HL-60 (cell line): ENCODE results near the gene RPS6KL1.
A peak's percentile ranks its signal among the peaks of the same experiment; 100 is the strongest.

ENCODE experiments used
- DNase-seq, 2 experiments: peaks; one replicate each; pipeline ENCODE4 v3.0.0-alpha.2; 2010 to 2020; ENCODE audit warnings: low read depth in 1 of 2, low spot score in 1 of 2
- H3K27ac ChIP-seq: fragments of 250-450 bp; sonication (Bioruptor Pico); replicated peaks from 2 replicates; pipeline ENCODE4 v1.5.1; 2020; ENCODE audit warnings: mild to moderate bottlenecking, moderate library complexity
- H3K27me3 ChIP-seq: fragments of 250-450 bp; sonication (Bioruptor Pico); 2 replicates; pipeline ENCODE4 v1.5.1; 2021; ENCODE audit warnings: mild to moderate bottlenecking, moderate library complexity; ENCODE audit not compliant: insufficient read depth, poor library complexity, severe bottlenecking
- H3K4me3 ChIP-seq: replicated peaks from 2 replicates; pipeline ENCODE4 v1.5.1; 2011; ENCODE audit warnings: mild to moderate bottlenecking, control low read depth, low read length; ENCODE audit not compliant: insufficient read depth
- POLR2AphosphoS5 ChIP-seq: IDR thresholded peaks from 2 replicates; pipeline ENCODE4 v1.6.1; 2012; ENCODE audit warnings: low read depth
- SPI1 ChIP-seq: IDR thresholded peaks from 2 replicates; pipeline ENCODE4 v1.6.1; 2012; ENCODE audit warnings: low read depth, mild to moderate bottlenecking, borderline replicate concordance
- TF ChIP-seq, protein P1 (sequence below): IDR thresholded peaks from 2 replicates; pipeline ENCODE4 v1.6.1; 2012; ENCODE audit warnings: low read depth; ENCODE audit not compliant: insufficient replicate concordance
- TF ChIP-seq, protein P2 (sequence below): IDR thresholded peaks from one replicate; pipeline ENCODE4 v1.5.1; 2011; ENCODE audit warnings: low read length, control low read depth, inconsistent platforms; ENCODE audit not compliant: insufficient read depth

RPS6KL1 gene

DNA sequence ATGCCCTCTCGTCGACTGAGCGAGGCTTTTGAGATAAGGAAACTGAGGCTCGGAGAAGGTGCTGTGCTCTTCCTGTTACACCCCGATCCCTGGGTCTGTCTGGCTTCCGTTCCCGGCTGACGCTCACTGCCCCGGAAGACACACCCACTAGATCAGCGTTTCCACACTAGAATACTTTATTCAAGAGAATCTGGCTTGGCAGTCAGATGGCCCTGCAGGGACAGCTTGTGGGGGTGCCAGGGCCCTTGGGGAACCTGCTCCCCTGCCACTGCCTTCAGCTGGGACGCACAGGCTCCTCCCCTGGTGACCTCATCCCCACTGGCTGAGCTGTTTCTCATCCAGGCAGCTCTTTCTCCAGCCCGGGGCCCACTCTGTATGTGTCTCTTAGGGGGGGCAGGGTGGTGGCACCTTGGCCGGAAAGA, 18.6 kb upstream of the RPS6KL1 start:
- Histone ChIP-seq H3K27ac (peak overlapping the region; percentile 38), H3K4me3 (no peak overlapping the region), H3K27me3 (no peaks in the 10 kb centered on the region)
- DNase-seq: peak in 1 of 2 experiments; percentile 44
- TF ChIP-seq, protein P1, sequence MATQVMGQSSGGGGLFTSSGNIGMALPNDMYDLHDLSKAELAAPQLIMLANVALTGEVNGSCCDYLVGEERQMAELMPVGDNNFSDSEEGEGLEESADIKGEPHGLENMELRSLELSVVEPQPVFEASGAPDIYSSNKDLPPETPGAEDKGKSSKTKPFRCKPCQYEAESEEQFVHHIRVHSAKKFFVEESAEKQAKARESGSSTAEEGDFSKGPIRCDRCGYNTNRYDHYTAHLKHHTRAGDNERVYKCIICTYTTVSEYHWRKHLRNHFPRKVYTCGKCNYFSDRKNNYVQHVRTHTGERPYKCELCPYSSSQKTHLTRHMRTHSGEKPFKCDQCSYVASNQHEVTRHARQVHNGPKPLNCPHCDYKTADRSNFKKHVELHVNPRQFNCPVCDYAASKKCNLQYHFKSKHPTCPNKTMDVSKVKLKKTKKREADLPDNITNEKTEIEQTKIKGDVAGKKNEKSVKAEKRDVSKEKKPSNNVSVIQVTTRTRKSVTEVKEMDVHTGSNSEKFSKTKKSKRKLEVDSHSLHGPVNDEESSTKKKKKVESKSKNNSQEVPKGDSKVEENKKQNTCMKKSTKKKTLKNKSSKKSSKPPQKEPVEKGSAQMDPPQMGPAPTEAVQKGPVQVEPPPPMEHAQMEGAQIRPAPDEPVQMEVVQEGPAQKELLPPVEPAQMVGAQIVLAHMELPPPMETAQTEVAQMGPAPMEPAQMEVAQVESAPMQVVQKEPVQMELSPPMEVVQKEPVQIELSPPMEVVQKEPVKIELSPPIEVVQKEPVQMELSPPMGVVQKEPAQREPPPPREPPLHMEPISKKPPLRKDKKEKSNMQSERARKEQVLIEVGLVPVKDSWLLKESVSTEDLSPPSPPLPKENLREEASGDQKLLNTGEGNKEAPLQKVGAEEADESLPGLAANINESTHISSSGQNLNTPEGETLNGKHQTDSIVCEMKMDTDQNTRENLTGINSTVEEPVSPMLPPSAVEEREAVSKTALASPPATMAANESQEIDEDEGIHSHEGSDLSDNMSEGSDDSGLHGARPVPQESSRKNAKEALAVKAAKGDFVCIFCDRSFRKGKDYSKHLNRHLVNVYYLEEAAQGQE: no peak
- no peak for TF ChIP-seq SPI1
- TF ChIP-seq POLR2AphosphoS5: no peak
- TF ChIP-seq, protein P2, sequence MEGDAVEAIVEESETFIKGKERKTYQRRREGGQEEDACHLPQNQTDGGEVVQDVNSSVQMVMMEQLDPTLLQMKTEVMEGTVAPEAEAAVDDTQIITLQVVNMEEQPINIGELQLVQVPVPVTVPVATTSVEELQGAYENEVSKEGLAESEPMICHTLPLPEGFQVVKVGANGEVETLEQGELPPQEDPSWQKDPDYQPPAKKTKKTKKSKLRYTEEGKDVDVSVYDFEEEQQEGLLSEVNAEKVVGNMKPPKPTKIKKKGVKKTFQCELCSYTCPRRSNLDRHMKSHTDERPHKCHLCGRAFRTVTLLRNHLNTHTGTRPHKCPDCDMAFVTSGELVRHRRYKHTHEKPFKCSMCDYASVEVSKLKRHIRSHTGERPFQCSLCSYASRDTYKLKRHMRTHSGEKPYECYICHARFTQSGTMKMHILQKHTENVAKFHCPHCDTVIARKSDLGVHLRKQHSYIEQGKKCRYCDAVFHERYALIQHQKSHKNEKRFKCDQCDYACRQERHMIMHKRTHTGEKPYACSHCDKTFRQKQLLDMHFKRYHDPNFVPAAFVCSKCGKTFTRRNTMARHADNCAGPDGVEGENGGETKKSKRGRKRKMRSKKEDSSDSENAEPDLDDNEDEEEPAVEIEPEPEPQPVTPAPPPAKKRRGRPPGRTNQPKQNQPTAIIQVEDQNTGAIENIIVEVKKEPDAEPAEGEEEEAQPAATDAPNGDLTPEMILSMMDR: no peak

DNA sequence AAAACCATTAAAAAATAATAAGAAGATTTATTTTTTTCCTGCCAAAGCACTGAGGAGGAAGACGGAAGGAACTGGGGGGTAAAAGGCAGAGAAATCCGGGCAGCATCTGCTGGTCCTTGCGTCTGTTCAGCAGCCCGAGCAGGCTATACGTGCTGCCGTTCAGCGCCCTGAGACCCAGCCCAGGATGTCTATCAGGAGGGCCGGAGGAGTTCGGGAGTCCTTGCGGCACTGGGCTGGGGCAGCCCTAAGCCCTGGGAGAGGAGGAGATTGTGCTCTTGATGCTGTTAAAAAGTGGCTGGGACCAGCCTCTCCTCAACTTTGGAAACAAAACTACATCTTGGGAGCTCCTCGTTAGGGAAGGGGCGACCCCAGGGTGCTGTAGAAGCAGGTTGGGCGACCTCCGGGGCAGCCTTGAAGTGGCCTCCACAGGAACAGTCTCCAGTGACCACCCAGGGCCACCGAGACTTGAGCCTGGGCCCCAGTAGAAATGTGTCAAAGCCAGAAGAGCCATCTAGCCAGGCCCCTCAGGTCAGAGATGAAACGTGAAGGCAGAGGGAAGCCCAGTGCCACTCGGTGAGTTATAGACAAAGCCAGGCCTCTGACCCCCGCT, 18.0 kb upstream of the RPS6KL1 start:
- DNase-seq: no peak
- TF ChIP-seq, protein P1: no peak
- TF ChIP-seq, protein P2: no peak
- TF ChIP-seq POLR2AphosphoS5: no peak
- Histone ChIP-seq H3K27ac (peak overlapping the region; percentile 38), H3K27me3 (no peaks in the 10 kb centered on the region), H3K4me3 (no peak overlapping the region)

DNA sequence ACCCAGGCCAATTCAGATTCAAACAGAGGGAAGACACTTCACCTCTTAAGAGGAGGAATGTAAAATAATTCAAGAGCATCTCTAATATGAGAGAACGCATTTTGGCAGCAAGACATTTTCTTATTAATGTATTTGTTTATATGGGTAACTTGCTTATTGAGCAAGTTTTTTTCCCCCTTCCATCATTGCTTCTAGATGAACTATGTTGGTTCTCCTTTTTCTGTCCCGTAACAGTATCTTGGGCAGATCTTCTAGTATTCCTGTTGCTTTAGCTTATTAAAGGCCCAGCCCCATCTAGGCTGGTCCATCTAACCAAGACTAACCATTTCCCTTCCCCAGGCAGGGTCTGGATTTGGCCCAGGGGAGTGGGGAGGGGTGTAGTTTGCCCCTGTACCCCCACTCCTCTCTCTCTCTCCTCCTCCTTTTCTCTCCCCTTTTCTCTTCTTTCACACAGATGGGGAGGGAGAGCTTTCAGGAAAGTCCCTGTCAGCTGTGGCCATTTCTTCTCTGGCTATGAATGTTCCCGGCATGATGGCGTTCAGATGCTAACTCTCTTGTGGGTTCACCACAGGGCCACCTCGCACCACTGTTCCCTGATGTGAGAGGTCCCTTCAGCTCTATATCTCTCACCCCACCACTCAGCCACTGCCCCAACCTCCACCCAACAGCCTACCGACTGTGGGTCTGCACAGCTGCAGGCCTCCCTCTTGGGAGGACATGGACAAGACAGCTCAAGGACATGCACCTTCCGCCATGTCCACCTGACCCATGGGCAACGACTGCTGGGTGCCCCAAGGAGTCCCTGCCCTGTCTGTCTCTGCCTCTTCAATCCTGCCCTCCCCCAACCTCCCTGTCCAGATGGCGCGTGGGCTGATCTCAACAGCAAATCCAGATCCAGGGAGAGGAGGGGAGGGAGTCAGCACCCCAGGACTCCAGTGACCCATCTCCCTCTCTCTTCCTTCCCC, 15.8 kb upstream of the RPS6KL1 start:
- H3K4me3 ChIP-seq: no peak overlapping the region
- H3K27me3 ChIP-seq: no peaks in the 10 kb centered on the region
- DNase-seq: no peak
- TF ChIP-seq, protein P1: no peak
- peak overlapping the region; percentile 83 for H3K27ac ChIP-seq
